ENCODE data around the gene SCML2.

GRCh38 chrX:18255059-18255458 lies 99.4 kb downstream of the SCML2 start:
- no peak for TF ChIP-seq CTCF (IDR thresholded peaks at IDR 0.05)
- TF ChIP-seq EP300 (IDR thresholded peaks at IDR 0.05), result no peak

Data from gastroesophageal sphincter (tissue), 3 donors.